Measurements from ENCODE around the gene GBA3.

The GBA3 gene

DNA sequence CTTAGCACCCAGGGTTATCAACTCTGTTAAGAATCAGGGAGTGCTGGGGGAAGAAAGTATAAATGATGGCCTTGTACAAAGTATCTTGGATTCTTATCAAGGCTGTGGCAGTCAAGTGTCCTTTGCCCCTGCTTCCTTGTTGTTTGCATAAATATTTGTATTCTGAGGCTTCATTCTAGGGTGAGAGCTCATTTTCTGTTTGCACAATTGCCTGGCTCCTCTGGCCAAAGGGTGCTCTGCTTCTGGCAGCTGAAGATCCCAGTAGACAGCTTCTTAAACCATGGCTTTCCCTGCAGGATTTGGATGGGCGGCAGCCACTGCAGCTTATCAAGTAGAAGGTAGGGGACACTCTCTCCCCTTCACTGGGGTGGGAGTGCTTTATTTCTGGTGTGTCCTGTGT is at the start of gene GBA3:
Gene GBA3, plus strand, starts transcription at position 202 of the 400 bp plus-strand sequence.
- no peak for DNase-seq

DNA sequence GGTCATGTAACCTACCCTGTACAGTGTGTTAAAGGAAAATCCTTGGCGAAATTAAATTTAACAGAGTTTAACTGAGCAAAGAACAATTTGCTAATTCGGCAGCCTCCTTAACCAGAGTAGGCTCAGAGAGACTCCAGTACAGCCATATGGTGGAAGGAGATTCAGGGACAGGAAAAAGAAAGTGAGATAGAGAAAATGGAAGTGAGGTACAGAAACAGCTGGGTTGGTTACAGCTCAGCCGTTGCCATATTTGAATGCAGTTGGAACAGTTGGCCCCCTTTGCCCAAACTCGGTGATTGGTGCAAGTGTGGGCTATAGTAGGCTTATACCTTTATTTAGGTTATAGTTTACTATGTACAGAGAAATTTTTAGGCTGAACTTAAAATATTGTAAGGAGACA is 48.8 kb upstream of the GBA3 start:
- DNase-seq = no peak

- no peak for DNase-seq
Measured at GRCh38 chr4:22645481-22646182, 47.1 kb upstream of the GBA3 start.

DNA sequence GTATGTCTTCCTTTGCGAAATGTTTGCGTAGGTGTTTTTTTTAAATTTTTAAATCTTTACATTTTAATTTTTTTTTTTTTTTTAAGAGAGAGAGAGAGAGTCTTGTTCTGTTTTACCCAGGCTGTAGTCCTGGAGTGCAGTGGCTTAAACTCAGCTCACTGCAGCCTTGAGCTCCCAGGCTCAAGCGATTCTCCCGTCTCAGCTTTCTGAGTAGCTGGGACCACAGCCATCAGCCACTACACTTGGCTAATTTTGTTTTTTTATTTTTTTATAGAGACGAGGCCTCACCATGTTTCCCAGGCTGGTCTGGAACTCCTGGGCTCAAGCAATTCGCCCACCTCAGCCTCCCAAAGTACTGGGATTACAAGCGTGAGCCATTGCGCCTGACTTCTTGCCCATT is 43.7 kb upstream of the GBA3 start:
- no peak for DNase-seq

DNA sequence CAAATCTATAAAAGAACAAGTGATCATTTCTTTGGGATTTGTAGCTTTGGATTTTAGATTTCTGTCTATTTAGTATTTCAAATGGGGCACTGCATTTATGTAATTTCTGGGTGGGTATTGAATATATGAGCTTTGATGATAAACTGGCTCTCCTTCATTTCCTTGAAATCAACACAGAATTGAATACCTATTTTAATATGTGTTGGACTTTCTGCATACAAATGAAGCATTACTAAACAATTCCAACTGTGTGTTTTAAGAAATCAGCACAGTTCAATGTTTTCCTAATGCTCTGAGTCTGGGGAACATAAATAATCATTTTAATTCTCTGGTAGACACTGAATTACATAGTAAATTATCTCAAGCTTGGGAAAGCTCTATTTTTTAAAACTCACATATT is 42.0 kb upstream of the GBA3 start:
- no peak for DNase-seq

DNA sequence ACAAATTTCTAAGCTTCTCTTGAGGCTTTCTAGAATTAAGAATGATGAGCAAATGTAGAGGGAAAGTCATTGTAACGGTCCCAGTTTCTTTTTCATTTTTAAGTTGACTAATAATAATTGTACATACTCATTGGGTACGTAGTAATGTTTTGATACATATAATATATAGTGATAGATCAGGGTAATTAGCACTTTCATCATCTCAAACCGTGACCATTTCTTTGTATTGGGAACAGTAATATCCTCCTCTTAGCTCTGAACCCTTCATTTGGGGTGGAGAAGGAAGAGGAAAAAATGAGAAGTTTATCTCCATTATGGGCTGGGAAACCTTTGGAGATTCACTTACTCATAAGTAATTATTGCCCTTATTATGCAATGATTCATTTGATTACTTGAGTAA is 39.0 kb upstream of the GBA3 start:
- no peak for DNase-seq

DNA sequence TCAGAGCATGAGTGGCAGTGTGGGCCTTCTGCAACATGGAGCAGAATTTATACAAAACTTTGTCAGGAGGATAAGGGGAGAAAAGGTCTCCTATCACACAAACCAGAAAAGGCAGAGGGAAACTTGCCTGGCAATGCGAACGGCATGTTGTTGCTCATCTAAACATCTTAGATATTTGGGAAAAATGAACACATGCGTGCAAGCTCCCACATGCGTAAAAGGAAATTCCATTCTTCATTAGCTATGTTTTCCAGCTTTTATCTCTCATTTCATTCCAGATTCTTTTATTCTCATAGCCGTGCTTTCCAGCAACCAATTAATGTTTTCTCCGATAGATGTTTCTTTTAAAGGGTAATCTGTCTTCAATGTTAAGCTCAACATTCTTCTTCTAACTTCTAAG is 31.3 kb upstream of the GBA3 start:
- DNase-seq = no peak

GRCh38 chr4:22667332-22667940 is 25.3 kb upstream of the GBA3 start:
- no peak for DNase-seq

- DNase-seq = no peak
Measured at GRCh38 chr4:22668301-22668700, 24.4 kb upstream of the GBA3 start.

- DNase-seq = no peak
Measured at GRCh38 chr4:22668702-22669101, 24.0 kb upstream of the GBA3 start.

- DNase-seq = no peak
Measured at GRCh38 chr4:22670956-22671355, 21.8 kb upstream of the GBA3 start.

DNA sequence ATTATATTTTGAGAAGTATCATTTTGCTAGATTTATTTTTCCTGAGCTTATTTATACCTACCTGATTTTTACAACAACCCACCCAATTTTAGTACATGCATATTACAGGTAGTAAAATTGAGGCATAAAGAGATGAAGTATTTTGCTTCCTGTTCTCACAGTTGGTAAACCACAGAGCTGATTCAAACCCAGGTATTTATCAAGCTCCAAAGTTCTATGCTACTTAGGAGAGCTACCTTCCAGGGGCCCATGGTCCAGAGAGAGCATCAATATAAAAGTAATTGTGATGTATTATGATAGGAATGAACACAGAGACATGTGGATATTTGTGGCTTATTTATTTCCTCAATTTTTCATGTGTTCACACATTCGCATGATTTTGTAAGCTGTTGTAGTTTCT is 20.2 kb upstream of the GBA3 start:
- no peak for DNase-seq

- no peak for DNase-seq
Measured at GRCh38 chr4:22672944-22673343, 19.8 kb upstream of the GBA3 start.

GRCh38 chr4:22674700-22675099 is 18.0 kb upstream of the GBA3 start:
- DNase-seq = no peak

GRCh38 chr4:22676063-22676462 is 16.7 kb upstream of the GBA3 start:
- no peak for DNase-seq

GRCh38 chr4:22677780-22678179 is 15.0 kb upstream of the GBA3 start:
- no peak for DNase-seq

DNA sequence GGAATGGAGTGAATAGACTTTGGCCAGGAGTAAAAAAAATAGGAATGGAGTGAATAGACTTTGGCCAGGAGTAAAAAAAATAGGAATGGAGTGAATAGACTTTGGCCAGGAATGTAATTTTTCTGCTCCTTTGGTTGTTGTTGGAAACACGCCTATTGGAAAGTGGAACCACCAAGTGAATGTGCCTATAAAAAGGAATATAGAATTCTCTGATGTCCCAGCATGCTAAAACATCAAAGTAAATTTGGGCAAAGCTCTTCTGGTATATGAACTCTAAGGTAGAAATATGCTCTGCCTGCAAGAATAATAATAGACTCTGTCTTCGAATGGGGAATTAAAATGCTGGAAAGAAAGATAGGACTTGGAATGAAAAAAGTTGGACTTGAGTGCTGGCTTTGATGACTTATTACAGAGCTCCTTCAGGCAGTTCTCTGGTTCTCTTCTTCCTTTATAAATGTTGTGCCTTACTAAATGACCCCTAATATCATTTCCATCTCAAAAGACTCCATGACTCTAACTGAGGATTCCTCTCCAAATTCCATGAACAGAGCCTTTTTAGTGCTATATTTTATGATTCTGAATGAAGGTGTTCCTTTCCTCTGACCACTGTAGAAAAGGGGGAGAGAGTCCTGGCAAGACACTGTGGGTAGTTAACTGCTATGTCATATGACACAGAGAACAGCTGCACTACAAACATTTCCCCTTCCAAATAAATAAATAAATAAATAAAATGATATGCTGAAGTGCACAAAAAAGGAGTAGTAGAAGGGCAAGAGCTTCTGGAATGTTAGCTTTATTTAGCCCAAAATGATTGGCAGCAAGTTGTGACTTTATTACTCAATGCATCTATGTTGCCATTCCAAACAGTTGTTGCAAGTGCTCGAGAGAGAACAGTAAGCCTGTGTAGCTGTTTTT is 13.5 kb upstream of the GBA3 start:
- no peak for DNase-seq

- DNase-seq = no peak
Measured at GRCh38 chr4:22680065-22680642, 12.6 kb upstream of the GBA3 start.

- DNase-seq = no peak
Measured at GRCh38 chr4:22683726-22684125, 9.0 kb upstream of the GBA3 start.

DNA sequence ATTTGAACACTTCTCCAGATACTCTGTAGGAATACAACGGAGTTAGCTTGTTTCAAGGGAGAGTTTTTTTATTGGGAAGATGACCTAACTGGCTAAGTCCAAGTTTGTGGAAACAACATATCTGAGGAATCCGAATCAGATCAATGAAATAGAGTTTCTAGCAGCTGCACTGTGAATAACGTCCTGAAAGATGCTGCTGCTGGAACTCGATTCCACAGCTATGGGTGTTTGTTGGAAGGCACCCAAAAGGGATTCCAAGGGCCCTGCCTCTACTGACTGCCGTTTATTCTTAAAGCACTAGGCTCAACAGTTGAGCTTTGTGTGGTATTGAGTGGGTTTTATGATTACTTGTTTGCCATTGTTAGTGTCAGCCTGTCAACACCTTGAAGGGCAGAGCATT is 6.6 kb upstream of the GBA3 start:
- no peak for DNase-seq

- DNase-seq = no peak
Measured at GRCh38 chr4:22688236-22688635, 4.5 kb upstream of the GBA3 start.

DNA sequence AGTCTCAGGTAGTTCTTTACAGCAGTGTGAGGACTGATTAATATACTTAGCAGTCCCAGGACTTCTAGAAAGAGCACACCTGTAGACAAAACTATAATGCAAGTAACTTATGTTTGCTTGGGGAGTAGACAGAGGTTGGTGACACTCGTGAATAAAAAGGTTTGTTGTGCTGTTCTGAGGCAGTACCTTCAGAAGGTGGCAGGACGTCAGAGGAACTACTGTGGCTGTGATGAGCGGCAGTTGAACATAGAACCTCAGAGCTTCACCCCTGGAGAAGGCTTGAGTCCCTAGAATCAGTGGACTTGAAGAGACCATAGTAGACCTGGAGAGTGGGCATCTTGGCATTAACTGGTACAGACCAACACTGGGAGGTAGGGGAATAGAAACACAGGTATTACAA is 3.3 kb upstream of the GBA3 start:
- no peak for DNase-seq

GRCh38 chr4:22695029-22695428 is 2.3 kb downstream of the GBA3 start:
- no peak for DNase-seq

DNA sequence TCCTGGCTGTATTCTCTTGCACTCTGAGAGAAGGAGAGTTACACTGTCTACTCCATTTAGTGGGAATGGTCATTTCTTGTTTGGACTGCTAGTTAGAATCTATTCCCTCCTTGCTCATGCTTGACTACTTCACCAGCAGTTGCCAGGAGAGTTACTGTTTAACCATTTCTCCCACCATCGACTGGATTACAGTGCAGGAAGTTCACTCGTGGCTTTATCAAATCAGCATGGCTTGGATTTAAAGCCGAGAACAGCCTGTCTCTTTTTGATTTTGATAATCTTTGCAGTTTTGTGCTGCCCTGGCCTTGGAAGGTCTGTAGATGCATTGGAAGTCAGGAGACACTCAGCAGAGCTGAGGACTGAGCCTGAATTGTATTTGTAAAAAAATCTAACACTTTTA is 3.2 kb downstream of the GBA3 start:
- no peak for DNase-seq

Data from activated CD4-positive, CD25-positive, alpha-beta regulatory T cell treated with anti-CD3 and anti-CD28 coated beads, Interleukin-2, amount 50 U/mL, for 72 hours (primary cell).